HG02970 (cell line): Measurements from ENCODE around the gene MYO1D.
"Not testable (repeated sequence)": the region's sequence is repeated elsewhere in the genome, so short reads cannot be mapped to it uniquely, and the experiment has no call there.

Experiments used
- ATAC-seq: cut with Tn5 transposase; IDR thresholded peaks from one replicate; pipeline ENCODE4 v1.9.1; 2021; ENCODE audit warnings: mild to moderate bottlenecking, moderate library complexity, moderate number of reproducible peaks; ENCODE audit not compliant: unreplicated experiment, low FRiP score

The MYO1D gene

DNA sequence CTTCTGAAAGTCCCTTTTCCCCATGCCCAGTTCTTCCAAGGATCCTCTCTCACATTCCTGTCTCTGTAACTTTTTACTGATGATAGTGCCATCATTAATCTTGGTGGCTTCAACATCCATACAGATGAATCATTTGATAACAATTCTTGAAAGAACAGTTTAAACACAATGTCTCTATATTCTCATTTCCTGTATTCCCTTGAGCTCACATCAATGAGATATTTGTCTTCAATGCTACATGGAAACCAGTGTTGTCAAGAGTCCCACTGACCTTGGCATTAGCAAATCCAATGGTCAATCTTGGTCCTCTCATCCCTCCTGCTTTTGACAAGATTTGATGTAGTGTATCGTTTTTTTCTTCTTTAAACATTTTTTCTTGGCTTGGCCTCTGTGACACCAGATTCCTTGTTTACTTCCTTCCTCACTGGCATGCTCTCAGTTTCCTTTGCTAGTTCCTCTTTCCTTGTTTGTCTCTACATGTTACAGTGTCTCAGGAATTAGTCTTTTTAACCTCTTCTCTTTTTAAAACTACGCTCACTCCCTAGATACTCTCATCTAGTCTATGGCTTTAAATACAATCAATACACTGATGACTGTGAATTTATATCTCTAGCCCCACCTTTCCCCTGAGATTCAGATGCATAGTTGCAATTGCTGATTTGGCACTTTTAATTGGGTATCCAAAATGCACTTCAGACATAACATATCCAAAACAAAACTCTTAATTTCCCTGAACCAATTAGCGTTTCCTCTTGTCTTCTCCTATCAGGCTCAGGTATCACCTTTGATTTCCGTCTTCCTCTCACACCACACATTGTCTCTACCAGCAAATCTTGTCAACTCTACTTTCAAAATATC lies 134.0 kb downstream of the MYO1D start:
- ATAC-seq = no peak

DNA sequence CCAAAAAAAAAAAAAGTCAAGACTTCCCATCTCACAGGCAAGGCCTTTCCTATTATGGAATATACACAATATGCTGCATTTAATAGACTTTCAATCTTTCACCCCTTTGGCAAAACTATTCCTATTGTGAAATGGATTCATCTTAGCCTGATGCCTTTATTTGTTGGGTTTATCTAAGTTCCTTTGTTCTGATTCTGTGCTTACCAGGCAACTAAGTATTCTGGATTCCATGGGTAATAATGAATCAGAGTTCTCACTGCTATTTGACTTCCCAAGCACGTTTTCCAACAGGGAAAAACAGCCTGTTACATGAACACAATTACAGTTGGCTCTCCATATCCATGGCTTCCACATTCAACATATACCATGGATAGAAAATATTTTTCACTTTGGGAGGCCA lies 135.5 kb downstream of the MYO1D start:
- ATAC-seq = no peak

DNA sequence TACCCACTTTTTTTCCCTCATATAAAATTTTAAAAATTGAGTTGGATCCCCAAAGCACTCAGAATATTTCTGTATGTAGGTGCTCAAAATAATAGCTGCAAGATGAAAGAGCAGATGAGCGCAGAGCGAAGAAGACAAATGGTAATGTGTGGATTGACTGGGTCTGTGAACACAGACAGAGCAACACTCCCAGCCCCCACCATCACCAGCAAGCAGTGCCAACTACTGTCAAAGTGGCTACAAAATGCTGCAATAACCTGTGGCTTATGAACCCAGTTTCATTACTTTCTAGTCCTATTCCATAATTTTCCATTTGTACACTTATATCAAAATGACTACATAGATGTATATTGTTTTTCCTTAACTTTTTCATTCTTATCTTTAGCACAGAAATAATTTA lies 137.2 kb downstream of the MYO1D start:
- no peak for ATAC-seq

DNA sequence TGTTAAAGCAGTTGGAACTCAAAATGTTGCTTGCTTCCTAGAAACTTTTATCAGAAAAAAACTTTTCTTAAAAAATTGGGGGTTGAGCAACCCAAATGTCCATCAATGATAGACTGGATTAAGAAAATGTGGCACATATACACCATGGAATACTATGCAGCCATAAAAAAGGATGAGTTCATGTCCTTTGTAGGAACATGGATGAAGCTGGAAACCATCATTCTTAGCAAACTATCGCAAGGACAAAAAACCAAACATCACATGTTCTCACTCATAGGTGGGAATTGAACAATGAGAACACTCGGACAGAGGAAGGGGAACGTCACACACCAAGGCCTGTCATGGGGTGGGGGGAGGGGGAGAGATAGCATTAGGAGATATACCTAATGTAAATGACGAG lies 137.8 kb downstream of the MYO1D start:
- not testable (repeated sequence) for ATAC-seq

DNA sequence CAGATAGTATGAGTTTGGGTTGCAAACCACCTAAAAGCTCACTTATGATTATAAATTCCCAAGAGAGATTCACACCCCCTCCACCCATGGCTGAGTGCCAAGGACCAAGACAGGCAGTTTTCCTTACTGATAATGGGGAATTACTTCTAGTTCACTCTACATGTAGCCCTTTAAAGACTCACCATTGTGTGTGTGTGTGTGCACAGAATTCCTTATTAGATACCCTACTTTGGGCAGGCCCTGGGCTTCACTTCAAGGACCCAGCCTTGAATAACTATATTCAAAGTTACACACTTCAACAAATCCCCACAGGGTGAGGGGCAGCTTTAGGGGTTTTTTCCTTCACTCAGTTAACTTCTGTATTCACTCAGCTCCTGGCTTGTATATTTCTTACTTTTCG lies 143.5 kb downstream of the MYO1D start:
- ATAC-seq = no peak

DNA sequence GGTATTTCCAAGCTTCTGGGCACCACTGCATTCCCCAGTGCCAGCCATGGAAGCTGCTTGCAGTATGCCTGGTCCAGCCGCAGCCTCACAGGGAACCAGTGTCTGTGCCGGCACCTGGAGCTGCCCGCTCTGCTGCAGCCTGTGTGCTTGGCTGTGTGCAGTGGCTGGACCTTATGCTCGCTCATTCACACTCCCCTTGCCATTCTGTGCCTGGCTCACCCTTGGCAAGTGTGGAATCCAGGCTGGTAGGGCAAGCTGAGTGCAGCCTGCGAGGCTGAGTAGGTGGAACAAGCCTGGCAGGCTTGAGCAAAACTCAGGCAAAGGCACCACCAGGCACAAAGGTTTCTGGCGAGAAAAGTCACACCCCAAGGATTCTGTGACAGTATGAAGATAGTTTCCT lies 144.0 kb downstream of the MYO1D start:
- ATAC-seq = no peak

DNA sequence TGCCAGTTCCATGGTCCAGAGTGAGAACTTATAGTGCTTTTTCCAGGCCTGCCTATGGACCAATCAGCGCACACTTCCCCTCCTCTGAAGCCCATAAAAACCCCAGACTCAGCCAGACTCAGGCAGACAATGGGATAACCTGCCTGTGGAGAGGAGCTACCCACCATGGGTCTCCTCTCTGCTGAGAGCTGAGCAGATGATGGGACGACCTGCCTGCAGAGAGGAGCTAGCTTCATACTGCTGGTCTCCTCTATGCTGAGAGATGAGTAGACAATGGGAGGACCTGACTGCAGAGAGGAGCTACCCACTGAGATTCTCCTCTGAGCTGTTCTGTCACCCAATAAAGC lies 144.7 kb downstream of the MYO1D start:
- ATAC-seq = no peak

DNA sequence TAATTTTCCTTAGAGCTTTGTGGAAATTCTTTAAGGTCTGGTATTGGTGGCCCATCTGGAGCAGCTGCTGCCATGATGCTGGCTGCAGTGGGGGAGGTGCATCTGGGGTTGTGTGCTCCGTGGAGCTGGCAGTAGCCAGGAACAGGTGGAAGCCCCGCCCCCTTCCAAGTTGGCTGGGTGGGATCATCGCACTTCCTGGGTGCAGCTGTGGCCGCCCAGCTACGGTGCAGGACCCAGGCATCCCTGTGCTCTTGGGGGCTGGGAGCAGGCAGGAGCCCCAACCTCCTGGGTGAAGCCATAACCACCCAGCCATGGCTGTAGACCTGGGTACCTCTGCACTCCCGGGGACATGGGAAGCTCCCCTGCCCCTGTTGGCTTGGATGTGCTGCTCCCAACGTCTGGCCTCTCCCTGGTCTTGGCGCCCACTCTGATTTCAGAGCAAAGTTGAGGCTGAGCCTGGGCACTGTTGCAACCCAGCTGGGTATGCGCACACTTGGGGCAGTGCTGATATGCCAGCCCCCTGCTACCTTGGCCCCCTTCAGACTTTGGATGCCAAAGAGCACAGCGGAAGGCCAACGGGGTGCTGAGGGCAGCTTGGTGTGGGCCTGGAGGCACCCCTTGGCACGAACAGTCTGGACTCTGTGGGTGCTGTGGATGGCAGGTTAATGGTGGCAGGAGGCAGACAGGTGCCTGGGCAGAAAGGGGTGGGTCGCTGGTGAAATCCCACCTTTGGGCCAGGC lies 145.2 kb downstream of the MYO1D start:
- no peak for ATAC-seq

DNA sequence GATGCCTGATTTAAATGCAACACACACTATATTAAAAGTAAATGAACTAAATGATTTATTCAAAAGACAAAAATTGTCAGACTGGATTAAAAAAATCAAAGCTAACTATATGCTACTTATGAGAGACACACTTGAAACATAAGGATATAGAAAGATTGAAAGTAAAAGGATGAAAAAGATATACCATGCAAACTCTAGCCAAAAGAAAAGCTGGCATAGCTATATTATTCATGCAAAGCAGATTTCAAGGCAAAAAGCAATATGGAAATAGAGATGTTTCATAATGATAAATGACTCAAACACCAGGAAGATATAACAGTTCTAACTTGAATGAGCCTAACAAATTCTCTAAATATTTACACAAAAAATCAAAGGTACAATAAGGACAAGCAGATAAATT lies 149.2 kb downstream of the MYO1D start:
- ATAC-seq = no peak

DNA sequence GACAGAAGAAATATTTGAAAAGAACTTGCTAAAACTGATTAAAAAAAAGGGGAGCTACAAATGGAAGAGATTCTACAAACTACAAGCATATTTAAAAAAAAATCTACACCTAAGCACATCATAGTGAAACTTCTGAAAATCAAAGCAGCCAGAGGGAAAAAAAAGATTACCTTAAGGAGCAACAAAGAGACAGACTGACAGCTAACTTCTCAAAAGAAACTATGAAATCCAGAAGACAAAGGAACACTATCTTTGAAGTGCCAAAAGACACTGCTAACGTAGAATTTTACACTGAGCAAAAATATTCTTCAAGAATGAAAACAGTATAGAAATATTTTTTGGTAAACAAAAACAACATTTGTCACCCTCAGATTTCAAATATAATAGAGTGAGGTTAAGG lies 151.2 kb downstream of the MYO1D start:
- no peak for ATAC-seq

DNA sequence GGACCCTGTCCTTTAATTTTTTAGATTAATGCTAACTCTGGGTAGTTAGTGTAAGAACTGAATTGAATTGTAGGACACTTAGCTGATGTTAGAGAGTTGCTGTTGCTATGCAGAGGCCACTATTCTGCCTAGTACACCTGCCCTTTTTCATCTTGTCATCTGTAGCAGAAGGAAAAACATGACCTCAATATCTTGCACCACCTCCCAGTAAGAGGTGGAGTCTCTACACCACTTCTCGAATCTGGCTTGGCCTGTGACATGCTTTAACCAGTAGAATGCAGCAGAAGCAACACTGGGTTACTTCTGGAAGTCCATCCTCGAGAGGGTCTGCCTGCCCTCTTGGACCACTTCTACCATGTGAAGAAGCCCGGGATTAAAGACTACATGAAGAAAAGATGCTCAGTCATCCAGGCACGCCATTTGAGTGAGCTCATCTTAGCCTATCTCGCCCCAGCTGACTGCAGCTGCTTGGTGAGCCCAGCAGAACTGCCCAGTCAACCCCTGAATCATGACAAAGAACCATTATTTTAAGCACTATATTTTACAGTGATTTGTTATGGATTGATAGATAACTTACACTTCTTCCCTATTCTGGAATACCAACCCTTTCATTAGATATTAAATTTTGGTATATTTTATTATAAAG lies 153.5 kb downstream of the MYO1D start:
- no peak for ATAC-seq

DNA sequence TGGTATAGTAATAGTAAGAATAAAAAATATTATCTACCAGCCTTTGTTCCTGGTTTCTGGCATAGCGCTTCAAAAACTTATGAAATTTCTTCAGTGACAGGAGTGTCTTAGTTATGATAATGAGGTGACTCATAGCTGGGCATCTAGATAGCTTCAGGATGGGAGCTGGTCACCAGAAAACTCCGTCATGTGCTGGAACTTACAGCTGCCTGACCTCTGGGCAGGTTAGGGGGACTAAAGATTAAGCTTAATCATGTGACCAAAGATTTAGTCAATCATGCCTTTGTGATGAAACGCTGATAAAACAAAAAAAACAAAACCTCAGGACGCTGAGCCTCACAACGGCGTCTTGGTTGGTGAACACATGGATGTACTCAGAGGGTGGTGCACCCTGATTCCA lies 154.2 kb downstream of the MYO1D start:
- ATAC-seq = no peak

DNA sequence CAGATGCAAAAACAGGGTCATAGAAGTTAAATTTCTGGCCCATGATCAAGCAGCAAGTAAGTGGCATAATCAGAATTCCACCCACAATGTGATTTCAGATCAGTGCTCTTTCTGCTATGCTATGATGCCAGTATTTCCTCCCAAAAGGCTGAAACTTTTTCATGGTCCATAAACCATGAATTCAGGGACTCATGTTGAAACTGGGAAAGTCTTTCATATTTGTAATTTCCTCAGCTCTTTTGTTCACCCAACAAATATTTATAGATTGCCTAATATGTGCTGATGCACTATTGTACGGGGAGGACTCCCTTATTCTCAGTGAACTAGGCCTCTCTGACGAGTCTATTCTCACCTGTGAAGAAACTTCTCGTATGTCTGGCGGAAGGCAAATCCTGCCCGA lies 156.3 kb downstream of the MYO1D start:
- no peak for ATAC-seq

DNA sequence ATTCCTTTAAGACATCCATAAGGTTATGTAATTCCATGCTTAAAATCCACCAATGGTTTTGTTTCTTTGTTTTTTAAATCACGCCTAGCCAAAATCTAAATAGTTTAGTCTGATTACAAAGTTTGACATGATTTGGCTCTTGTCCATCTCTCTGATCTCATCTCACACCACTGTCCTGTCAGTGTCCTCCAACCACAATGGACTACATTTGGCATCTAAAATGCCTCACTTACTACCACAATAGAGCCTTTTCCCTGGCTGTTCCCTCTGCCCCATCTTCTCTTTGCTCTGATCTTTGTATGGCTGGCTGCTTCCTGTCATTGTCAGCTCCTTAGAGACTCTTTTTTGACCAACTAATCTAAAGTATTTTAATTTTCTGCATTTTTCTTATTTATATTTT lies 157.2 kb downstream of the MYO1D start:
- ATAC-seq = no peak

DNA sequence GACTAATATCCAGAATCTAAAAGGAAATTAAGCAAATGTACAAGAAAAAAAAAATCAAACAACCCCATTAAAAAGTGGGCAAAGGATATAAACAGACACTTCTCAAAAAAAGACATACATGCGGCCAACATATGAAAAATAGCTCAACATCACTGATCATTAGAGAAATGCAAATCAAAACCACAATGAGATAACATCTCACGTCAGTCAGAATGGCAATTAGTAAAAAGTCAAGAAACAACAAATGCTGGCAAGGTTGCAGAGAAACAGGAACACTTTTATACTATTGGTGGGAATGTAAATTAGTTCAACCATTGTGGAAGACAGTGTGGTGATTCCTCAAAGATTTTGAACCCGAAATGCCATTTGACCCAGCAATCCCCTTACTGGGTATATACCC lies 162.0 kb downstream of the MYO1D start:
- not testable (repeated sequence) for ATAC-seq

DNA sequence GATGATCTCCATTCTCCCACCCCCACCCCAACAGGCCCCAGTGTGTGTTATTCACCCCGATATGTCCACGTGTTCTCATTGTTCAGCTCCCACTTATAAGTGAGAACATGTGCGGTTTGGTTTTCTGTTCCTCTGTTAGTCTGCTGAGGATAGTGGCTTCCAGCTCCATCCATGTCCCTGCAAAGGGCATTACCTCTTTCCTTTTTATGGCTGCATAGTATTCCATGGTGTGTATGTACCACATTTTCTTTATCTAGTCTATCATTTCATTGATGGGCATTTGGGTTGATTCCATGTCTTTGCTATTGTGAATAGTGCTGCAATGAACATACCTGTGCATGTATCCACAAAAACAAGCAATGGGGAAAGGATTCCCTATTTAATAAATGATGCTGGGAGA lies 162.7 kb downstream of the MYO1D start:
- not testable (repeated sequence) for ATAC-seq

DNA sequence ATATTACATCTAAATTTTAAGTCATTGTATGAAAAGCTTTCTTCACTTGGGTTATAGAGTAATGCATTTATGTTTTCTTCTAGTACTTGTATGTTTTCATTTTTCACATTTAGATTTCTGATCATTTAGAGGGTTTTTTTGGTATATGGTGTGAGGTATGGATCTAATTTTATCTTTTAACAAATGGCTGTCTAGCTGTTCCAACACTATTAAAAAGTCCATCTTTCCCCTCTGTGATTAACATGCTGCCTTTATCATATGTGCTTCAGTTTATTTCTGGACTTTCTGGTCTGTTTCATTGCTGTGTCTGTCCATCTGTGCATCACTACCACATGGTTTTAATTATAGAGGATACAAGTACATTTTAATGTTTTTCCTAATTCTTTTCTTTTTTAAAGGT lies 163.8 kb downstream of the MYO1D start:
- no peak for ATAC-seq

DNA sequence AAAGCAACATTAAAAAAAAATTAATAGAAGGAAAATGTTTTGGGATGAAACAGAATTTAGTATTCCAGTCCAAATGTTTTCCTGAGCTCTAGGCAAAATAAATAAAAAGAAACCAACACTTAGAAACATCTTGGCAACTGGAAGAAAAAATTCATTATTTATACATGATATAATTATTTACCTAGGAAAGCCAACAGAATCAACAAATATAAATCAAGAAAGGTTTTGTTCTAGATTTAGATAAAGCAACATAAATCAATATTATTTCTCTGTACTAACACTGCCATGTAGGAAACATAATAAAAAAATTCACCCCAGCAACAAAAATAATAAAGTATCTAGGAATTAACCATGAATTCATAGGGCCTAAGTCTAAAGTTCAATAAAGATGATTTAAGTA lies 167.4 kb downstream of the MYO1D start:
- no peak for ATAC-seq

DNA sequence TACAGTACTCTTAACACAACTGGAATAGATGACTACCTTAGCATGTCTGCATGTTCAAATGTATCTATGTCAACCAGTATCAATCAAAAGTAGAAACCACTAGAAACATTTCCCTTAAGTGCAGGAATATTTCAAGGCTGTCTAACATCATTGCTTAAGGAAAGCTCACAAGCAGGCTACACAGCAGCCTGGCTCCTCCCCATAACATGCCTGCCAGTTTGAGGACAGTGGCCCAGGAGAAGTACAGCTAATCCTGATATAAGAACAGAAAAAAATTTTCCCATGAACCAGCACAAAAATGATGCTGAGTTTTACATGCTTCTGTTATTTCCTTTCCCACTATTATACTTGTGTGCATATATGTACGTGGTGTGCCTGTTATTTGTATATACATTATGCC lies 175.1 kb downstream of the MYO1D start:
- ATAC-seq = no peak

DNA sequence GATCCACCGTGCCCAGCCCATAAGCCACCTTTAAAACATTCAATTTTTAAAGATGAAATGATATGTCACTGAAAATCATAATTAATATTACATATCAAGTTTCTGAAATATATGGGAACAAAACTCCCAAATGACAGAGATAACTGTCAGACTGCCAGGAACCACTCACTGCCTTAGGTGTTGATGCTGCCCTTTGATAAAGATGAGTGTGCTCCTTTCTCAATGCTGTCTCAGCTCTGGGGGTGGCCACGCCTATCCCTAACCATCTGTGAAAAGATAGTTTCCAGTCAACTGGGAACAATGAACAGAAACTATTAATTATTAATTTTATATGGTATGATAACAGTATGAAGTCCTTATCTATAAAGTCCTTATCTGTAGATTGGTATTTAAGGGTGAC lies 177.7 kb downstream of the MYO1D start:
- no peak for ATAC-seq

DNA sequence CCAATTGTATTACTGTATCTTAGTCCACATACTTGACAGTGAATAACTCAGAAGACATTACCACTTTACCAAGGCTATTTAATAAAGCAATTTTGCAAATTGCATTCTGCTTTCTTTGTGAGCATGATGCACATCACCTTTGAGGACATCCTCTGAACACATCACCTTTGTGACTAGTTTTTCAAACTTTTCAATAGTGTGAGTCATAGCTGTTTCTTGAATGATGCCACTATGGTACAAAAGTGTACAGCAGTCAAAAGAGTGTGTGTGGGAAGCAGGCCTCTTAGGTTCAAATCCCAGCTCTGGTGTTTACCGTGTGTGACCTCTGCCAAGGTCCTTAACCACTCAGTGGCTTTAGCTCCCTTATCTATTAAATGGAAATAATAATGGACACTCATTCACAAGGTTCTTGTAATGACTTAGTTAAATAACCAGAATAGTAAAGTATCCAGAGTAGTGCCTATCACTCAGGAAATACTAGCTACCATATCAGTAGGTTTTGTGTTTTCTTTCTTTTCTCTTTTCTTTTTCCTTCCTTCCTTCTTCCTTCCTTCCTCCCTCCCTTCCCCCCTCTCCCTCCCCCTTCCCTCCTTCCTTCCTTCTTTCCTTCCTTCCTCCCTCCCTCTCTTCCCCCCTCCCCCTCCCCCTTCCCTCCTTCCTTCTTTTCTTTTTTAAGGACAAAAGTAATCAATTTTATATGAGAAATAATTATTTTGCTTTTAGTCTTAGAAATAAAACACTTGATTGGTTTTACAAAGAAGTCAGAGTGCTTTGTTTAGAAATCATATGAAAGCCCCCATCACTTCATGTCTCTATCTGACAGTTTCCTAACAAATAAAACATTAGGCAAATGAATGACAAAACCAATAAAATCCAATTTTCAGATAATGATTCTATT lies 178.9 kb downstream of the MYO1D start:
- ATAC-seq = no peak
